ENCODE measurements around the gene TNNT3. TPM values are rescaled to one million over a fixed set of nuclear protein-coding genes. Genes with fewer than 3 reads are reported as not detected.

Gene TNNT3
- total RNA-seq, 1 donor = not detected

DNA sequence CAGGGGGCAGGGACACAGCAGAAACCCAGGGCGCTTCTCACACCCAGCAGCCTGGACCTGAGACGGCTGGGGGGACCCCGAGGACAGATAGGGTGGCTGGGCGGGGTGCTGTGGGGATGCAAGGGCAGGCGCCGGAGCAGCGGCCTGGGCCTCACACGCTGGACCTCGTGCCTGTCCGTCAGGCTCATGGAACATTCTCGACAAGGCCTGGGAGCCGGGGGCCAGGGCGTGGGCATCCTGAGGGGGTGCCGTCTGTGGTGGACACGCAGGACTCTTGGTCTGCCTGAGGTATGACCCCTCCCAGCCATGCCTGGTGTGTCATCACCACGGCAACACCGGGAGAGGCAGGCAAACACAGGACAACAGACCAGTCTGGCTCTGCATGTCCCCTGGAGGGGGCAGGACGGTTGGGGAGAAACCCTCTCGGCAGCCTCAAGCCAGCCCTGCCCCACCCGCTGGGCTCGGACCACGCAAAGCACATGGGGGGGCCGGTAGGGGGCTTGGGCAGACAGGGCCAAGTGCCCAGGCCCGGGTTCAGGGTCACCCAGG, 49.0 kb downstream of the TNNT3 start:
- Histone ChIP-seq H3K27ac (ENCODE audit: low read depth, low read length) (no peak overlapping the region), H3K79me2 (ENCODE audit: insufficient read depth, low read length) (no peaks in the 10 kb centered on the region), H2AFZ (ENCODE audit: low read length) (no peak overlapping the region), H3K4me3 (ENCODE audit: insufficient read depth, low read length) (no peak overlapping the region), H3K36me3 (ENCODE audit: insufficient read depth, low read length) (no peaks in the 10 kb centered on the region), H3K27me3 (ENCODE audit: insufficient read depth, low read length) (no peaks in the 10 kb centered on the region), H3K4me2 (ENCODE audit: insufficient read depth, low read length) (no peak overlapping the region), H3K4me1 (ENCODE audit: insufficient read depth, low read length) (no peaks in the 10 kb centered on the region), H4K20me1 (ENCODE audit: insufficient read depth, low read length) (no peaks in the 10 kb centered on the region), H3K9me3 (ENCODE audit: low read depth, low read length) (no peaks in the 10 kb centered on the region)
- no peak for DNase-seq (ENCODE audit: insufficient read length, low spot score, missing footprints)
- TF ChIP-seq, protein P1, sequence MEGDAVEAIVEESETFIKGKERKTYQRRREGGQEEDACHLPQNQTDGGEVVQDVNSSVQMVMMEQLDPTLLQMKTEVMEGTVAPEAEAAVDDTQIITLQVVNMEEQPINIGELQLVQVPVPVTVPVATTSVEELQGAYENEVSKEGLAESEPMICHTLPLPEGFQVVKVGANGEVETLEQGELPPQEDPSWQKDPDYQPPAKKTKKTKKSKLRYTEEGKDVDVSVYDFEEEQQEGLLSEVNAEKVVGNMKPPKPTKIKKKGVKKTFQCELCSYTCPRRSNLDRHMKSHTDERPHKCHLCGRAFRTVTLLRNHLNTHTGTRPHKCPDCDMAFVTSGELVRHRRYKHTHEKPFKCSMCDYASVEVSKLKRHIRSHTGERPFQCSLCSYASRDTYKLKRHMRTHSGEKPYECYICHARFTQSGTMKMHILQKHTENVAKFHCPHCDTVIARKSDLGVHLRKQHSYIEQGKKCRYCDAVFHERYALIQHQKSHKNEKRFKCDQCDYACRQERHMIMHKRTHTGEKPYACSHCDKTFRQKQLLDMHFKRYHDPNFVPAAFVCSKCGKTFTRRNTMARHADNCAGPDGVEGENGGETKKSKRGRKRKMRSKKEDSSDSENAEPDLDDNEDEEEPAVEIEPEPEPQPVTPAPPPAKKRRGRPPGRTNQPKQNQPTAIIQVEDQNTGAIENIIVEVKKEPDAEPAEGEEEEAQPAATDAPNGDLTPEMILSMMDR (IDR thresholded peaks at IDR 0.05; ENCODE audit: extremely low read depth, low read depth, low read length) = no peak

DNA sequence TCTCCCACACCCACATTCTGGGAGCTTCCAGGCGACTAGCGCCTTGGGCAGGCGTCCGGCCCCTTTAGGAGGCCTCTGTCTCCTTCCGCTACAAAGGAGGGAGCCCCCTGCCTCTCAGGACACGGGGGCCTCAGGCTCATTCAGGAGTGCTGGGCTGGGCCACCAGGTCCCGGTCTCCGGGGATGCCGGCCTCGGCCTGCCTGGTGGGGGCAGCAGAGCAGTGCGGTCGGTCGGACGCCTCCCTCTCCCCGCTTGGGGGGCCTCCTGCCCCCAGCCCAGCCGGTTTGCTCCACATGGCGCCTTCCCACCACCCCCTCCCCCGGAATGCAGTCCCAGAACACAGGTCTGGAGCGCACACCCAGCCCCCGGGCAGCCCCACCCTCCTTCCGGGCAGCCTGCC, 49.5 kb downstream of the TNNT3 start:
- Histone ChIP-seq H2AFZ (ENCODE audit: low read length) (no peak overlapping the region), H3K9me3 (ENCODE audit: low read depth, low read length) (no peaks in the 10 kb centered on the region), H3K4me2 (ENCODE audit: insufficient read depth, low read length) (no peak overlapping the region), H3K27me3 (ENCODE audit: insufficient read depth, low read length) (no peaks in the 10 kb centered on the region), H3K79me2 (ENCODE audit: insufficient read depth, low read length) (no peaks in the 10 kb centered on the region), H4K20me1 (ENCODE audit: insufficient read depth, low read length) (no peaks in the 10 kb centered on the region), H3K27ac (ENCODE audit: low read depth, low read length) (no peak overlapping the region), H3K36me3 (ENCODE audit: insufficient read depth, low read length) (no peaks in the 10 kb centered on the region), H3K4me1 (ENCODE audit: insufficient read depth, low read length) (no peaks in the 10 kb centered on the region), H3K4me3 (ENCODE audit: insufficient read depth, low read length) (no peak overlapping the region)
- DNase-seq (ENCODE audit: insufficient read length, low spot score, missing footprints) = no peak
- TF ChIP-seq, protein P1 (IDR thresholded peaks at IDR 0.05; ENCODE audit: extremely low read depth, low read depth, low read length) = no peak

DNA sequence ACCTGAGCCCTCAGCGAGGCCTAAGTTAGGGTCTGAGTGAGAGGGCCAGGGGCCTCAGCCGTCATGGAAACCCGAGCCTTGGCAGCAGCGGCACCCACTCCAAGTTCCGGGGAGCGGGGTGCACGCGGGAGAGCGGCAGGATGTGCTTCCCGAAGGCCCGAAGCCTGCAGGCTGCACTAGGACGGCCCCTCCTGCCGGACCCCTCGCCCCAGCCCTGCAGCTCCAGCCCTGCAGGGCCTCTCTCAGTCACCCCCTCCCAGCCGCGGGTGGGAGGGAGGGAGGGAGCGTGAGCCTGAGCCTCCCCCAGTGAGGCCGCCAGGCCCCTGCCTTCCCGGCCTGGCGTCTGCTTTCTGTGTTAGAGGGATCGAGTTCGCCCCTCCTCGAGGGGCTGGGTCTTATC, 50.3 kb downstream of the TNNT3 start:
- no peak for DNase-seq (ENCODE audit: insufficient read length, low spot score, missing footprints)
- H3K4me1 ChIP-seq (ENCODE audit: insufficient read depth, low read length) = no peaks in the 10 kb centered on the region
- no peaks in the 10 kb centered on the region for H3K27me3 ChIP-seq (ENCODE audit: insufficient read depth, low read length)
- H3K4me3 ChIP-seq (ENCODE audit: insufficient read depth, low read length) = no peak overlapping the region
- H2AFZ ChIP-seq (ENCODE audit: low read length) = no peak overlapping the region
- no peaks in the 10 kb centered on the region for H3K79me2 ChIP-seq (ENCODE audit: insufficient read depth, low read length)
- no peak overlapping the region for H3K27ac ChIP-seq (ENCODE audit: low read depth, low read length)
- TF ChIP-seq, protein P1 (IDR thresholded peaks at IDR 0.05; ENCODE audit: extremely low read depth, low read depth, low read length) = no peak
- no peaks in the 10 kb centered on the region for H4K20me1 ChIP-seq (ENCODE audit: insufficient read depth, low read length)
- no peak overlapping the region for H3K4me2 ChIP-seq (ENCODE audit: insufficient read depth, low read length)
- H3K36me3 ChIP-seq (ENCODE audit: insufficient read depth, low read length) = no peaks in the 10 kb centered on the region
- H3K9me3 ChIP-seq (ENCODE audit: low read depth, low read length) = no peaks in the 10 kb centered on the region

DNA sequence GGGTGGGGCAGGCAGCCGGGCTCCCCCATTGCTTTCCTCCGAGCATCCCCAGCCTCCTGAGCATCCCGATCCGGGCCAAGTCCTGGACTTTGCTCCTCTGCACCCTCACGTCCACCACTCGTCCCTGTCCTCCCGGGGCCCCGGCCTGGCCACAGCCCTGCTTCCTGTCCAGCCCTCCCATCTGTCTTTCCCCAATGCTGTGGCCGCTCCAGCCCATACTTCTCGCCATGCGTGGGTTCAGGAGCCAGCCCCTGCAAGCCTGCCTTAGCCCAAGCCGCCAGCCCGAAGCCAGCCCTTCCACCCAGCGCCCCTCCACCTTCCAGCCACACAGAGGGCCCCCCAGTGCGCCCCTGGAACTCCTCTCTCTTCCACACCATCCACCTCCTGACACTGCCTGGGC, 51.5 kb downstream of the TNNT3 start:
- TF ChIP-seq, protein P1 (IDR thresholded peaks at IDR 0.05; ENCODE audit: extremely low read depth, low read depth, low read length) = no peak
- Histone ChIP-seq H3K79me2 (ENCODE audit: insufficient read depth, low read length) (no peaks in the 10 kb centered on the region), H3K4me1 (ENCODE audit: insufficient read depth, low read length) (no peaks in the 10 kb centered on the region), H2AFZ (ENCODE audit: low read length) (no peak overlapping the region), H4K20me1 (ENCODE audit: insufficient read depth, low read length) (no peaks in the 10 kb centered on the region), H3K4me3 (ENCODE audit: insufficient read depth, low read length) (no peak overlapping the region), H3K27ac (ENCODE audit: low read depth, low read length) (no peak overlapping the region), H3K4me2 (ENCODE audit: insufficient read depth, low read length) (no peak overlapping the region), H3K9me3 (ENCODE audit: low read depth, low read length) (no peaks in the 10 kb centered on the region), H3K27me3 (ENCODE audit: insufficient read depth, low read length) (no peaks in the 10 kb centered on the region), H3K36me3 (ENCODE audit: insufficient read depth, low read length) (no peaks in the 10 kb centered on the region)
- no peak for DNase-seq (ENCODE audit: insufficient read length, low spot score, missing footprints)
